H9 (cell line): ENCODE measurements around the gene EXOSC2. TPM values are rescaled to one million over a fixed set of nuclear protein-coding genes. Genes with fewer than 3 reads are reported as not detected.

Experiments
- DNase-seq: peaks from one replicate; pipeline ENCODE4 v3.0.0-alpha.2; 2017
- H2AFZ ChIP-seq: one replicate; pipeline ENCODE4 v1.6.1; 2013; ENCODE audit warnings: mild to moderate bottlenecking, low read length, control low read depth, moderate library complexity
- H2AK5ac ChIP-seq: 2 replicates; pipeline ENCODE4 v1.6.1; 2013; ENCODE audit warnings: low read length, control low read depth, mixed read lengths; ENCODE audit not compliant: insufficient read length
- H2BK120ac ChIP-seq: one replicate; pipeline ENCODE4 v1.6.1; 2013; ENCODE audit warnings: low read depth, mild to moderate bottlenecking, low read length, control low read depth, inconsistent platforms; ENCODE audit not compliant: poor library complexity, severe bottlenecking
- H2BK12ac ChIP-seq: 2 replicates; pipeline ENCODE4 v1.6.1; 2013; ENCODE audit warnings: low read length, control low read depth, mixed read lengths, low read depth; ENCODE audit not compliant: insufficient read length
- H2BK15ac ChIP-seq: 2 replicates; pipeline ENCODE4 v1.6.1; 2013; ENCODE audit warnings: low read depth, low read length, control low read depth
- H2BK20ac ChIP-seq: one replicate; pipeline ENCODE4 v1.6.1; 2013; ENCODE audit warnings: low read depth, mild to moderate bottlenecking, low read length, control low read depth, inconsistent platforms; ENCODE audit not compliant: poor library complexity, severe bottlenecking
- H2BK5ac ChIP-seq: 2 replicates; pipeline ENCODE4 v1.6.1; 2013; ENCODE audit warnings: low read length, control low read depth, mixed read lengths; ENCODE audit not compliant: insufficient read length
- H3K14ac ChIP-seq: 2 replicates; pipeline ENCODE4 v1.6.1; 2013; ENCODE audit warnings: low read length, control low read depth; ENCODE audit not compliant: insufficient read depth
- H3K18ac ChIP-seq: 2 replicates; pipeline ENCODE4 v1.6.1; 2013; ENCODE audit warnings: low read depth, mild to moderate bottlenecking, mixed read lengths, low read length, control low read depth; ENCODE audit not compliant: insufficient read length
- H3K23ac ChIP-seq: 2 replicates; pipeline ENCODE4 v1.6.1; 2013; ENCODE audit warnings: low read length, control low read depth, mixed read lengths, low read depth; ENCODE audit not compliant: insufficient read length
- H3K23me2 ChIP-seq: 2 replicates; pipeline ENCODE4 v1.6.1; 2013; ENCODE audit warnings: low read depth, mild to moderate bottlenecking, mixed read lengths, low read length, control low read depth; ENCODE audit not compliant: insufficient read length, poor library complexity, severe bottlenecking
- H3K27ac ChIP-seq: 2 replicates; pipeline ENCODE4 v1.5.1; 2013; ENCODE audit warnings: low read length, control low read depth, mixed read lengths, low read depth; ENCODE audit not compliant: insufficient read length
- H3K27me3 ChIP-seq: 2 replicates; pipeline ENCODE4 v1.6.1; 2013; ENCODE audit warnings: low read length, control low read depth, inconsistent platforms; ENCODE audit not compliant: insufficient read depth
- H3K4ac ChIP-seq: 2 replicates; pipeline ENCODE4 v1.6.1; 2013; ENCODE audit warnings: low read depth, mild to moderate bottlenecking, control low read depth, inconsistent platforms, low read length, moderate library complexity
- H3K4me1 ChIP-seq: 2 replicates; pipeline ENCODE4 v1.6.1; 2013; ENCODE audit warnings: low read length, control low read depth, inconsistent platforms; ENCODE audit not compliant: insufficient read depth
- H3K4me2 ChIP-seq: 2 replicates; pipeline ENCODE4 v1.6.1; 2013; ENCODE audit warnings: low read length, control low read depth, mixed read lengths; ENCODE audit not compliant: insufficient read length, insufficient read depth
- H3K56ac ChIP-seq: 2 replicates; pipeline ENCODE4 v1.6.1; 2013; ENCODE audit warnings: low read depth, mild to moderate bottlenecking, mixed read lengths, low read length, control low read depth; ENCODE audit not compliant: insufficient read length
- H3K79me1 ChIP-seq: 2 replicates; pipeline ENCODE4 v1.6.1; 2013; ENCODE audit warnings: low read depth, mild to moderate bottlenecking, moderate library complexity, low read length, control low read depth, inconsistent platforms; ENCODE audit not compliant: insufficient read depth, poor library complexity, severe bottlenecking
- H3K79me2 ChIP-seq: 2 replicates; pipeline ENCODE4 v1.6.1; 2013; ENCODE audit warnings: low read length, control low read depth, inconsistent platforms; ENCODE audit not compliant: insufficient read depth
- H3K9ac ChIP-seq: 2 replicates; pipeline ENCODE4 v1.6.1; 2013; ENCODE audit warnings: low read length, control low read depth, mixed read lengths; ENCODE audit not compliant: insufficient read length; ENCODE audit errors: extremely low read depth
- H3K9me3 ChIP-seq: one replicate; pipeline ENCODE4 v1.6.1; 2013; ENCODE audit warnings: low read depth, low read length, inconsistent platforms; ENCODE audit not compliant: control insufficient read depth
- H3T11ph ChIP-seq: one replicate; pipeline ENCODE4 v1.6.1; 2013; ENCODE audit warnings: mild to moderate bottlenecking, low read length, control low read depth, inconsistent platforms
- H4K20me1 ChIP-seq: one replicate; pipeline ENCODE4 v1.6.1; 2013; ENCODE audit not compliant: control insufficient read depth, insufficient read length, insufficient read depth
- H4K5ac ChIP-seq: 2 replicates; pipeline ENCODE4 v1.6.1; 2013; ENCODE audit warnings: low read depth, mild to moderate bottlenecking, mixed read lengths, low read length, control low read depth; ENCODE audit not compliant: insufficient read length
- H4K8ac ChIP-seq: replicated peaks from 2 replicates; pipeline ENCODE4 v1.6.1; 2013; ENCODE audit warnings: low read length, control low read depth, mixed read lengths, low read depth; ENCODE audit not compliant: insufficient read length
- H4K91ac ChIP-seq: 2 replicates; pipeline ENCODE4 v1.6.1; 2013; ENCODE audit warnings: low read depth, mild to moderate bottlenecking, moderate library complexity, mixed read lengths, low read length, control low read depth; ENCODE audit not compliant: insufficient read length
- H3K27ac Mint-ChIP-seq, 3 experiments: 2 replicates in 2 of 3; 3 replicates in 1 of 3; pipeline ENCODE4 v1.8.0; 2020 to 2021; ENCODE audit warnings: mixed read lengths in 3 of 3, mild to moderate bottlenecking in 1 of 3, moderate library complexity in 1 of 3
- H3K27me3 Mint-ChIP-seq: 2 replicates; pipeline ENCODE4 v1.8.0; 2021; ENCODE audit warnings: low read depth, mild to moderate bottlenecking, moderate library complexity, mixed read lengths
- H3K36me3 Mint-ChIP-seq, 3 experiments: 2 replicates in 2 of 3; 3 replicates in 1 of 3; pipeline ENCODE4 v1.8.0; 2020 to 2021; ENCODE audit warnings: low read depth in 3 of 3, mixed read lengths in 3 of 3; ENCODE audit not compliant: insufficient read depth in 1 of 3
- H3K4me1 Mint-ChIP-seq, 2 experiments: 2 replicates each; pipeline ENCODE4 v1.8.0; 2020; ENCODE audit warnings: mixed read lengths in 2 of 2
- H3K4me3 Mint-ChIP-seq, 2 experiments: 2 replicates in 1 of 2; 3 replicates in 1 of 2; pipeline ENCODE4 v1.8.0; 2020 to 2021; ENCODE audit warnings: mild to moderate bottlenecking in 2 of 2, mixed read lengths in 2 of 2, moderate library complexity in 1 of 2
- H3K9me3 Mint-ChIP-seq, 2 experiments: 2 replicates in 1 of 2; 3 replicates in 1 of 2; pipeline ENCODE4 v1.8.0; 2020; ENCODE audit warnings: mild to moderate bottlenecking in 2 of 2, mixed read lengths in 2 of 2, moderate library complexity in 1 of 2
- WGBS: extraction: QIAGEN DNeasy Blood & Tissue Kit; methylation state at CpG from one replicate; pipeline ENCODE4 v1.1.7; 2013; ENCODE audit warnings: missing lambda C conversion rate, low lambda C conversion rate, mixed read lengths; ENCODE audit not compliant: insufficient read length; ENCODE audit errors: extremely low coverage; 5-methylcytosine and 5-hydroxymethylcytosine counted together
- total RNA-seq: library from RNA; stranded (reverse); gene quantifications from 2 replicates; pipeline ENCODE4 v1.2.1, GENCODE V29; 2021
- TF ChIP-seq, protein P1 (sequence below): fragments of 200-600 bp; sonication (generic); conservative IDR thresholded peaks from 3 replicates; pipeline ENCODE4 v1.8.0; 2021; ENCODE audit warnings: antibody characterized with exemption, mild to moderate bottlenecking

Gene EXOSC2
- total RNA-seq, 1 experiment from 2014 or later, result 94.5 TPM

DNA sequence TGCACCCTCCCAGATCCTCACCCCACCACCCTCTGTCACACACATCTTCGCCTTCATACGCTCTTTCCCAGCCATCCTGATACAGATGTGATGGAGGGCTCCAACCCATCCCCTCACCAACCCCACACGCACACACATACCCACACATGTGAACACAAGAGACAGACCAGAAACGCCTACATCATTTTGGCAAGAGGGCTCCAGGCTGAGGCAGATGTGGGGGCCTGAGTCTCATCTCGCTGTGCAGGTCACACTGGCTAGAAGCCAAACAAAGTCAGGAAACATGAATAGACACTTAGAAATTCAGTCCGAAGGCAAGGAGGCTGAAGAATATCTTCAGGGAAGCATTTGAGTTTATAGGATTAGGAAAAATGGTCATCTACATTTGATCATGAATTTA, 22.9 kb upstream of the EXOSC2 start:
- H2BK5ac ChIP-seq, result no peak overlapping the region
- H3K4me1 Mint-ChIP-seq, result peaks cover 6 to 9% of the 10 kb centered on the region in 2 experiments
- peaks cover 72% of the 10 kb centered on the region for H3K27me3 Mint-ChIP-seq

More for the DNA sequence above, 22.9 kb upstream of the EXOSC2 start:
- H3K9me3 ChIP-seq, result no peaks in the 10 kb centered on the region
- no peak overlapping the region for H3K4me2 ChIP-seq
- no peak overlapping the region for H3K4ac ChIP-seq
- Mint-ChIP-seq H3K9me3 (no peaks in the 10 kb centered on the region; a peak in 2 of 5 replicates), H3K36me3 (no peaks in the 10 kb centered on the region), H3K4me3 (no peak overlapping the region), H3K27ac (no peak overlapping the region)
- no peak overlapping the region for H2BK20ac ChIP-seq
- H3K23me2 ChIP-seq, result no peaks in the 10 kb centered on the region
- no peak overlapping the region for H3K18ac ChIP-seq
- no peak overlapping the region for H2AK5ac ChIP-seq
- TF ChIP-seq, protein P1, sequence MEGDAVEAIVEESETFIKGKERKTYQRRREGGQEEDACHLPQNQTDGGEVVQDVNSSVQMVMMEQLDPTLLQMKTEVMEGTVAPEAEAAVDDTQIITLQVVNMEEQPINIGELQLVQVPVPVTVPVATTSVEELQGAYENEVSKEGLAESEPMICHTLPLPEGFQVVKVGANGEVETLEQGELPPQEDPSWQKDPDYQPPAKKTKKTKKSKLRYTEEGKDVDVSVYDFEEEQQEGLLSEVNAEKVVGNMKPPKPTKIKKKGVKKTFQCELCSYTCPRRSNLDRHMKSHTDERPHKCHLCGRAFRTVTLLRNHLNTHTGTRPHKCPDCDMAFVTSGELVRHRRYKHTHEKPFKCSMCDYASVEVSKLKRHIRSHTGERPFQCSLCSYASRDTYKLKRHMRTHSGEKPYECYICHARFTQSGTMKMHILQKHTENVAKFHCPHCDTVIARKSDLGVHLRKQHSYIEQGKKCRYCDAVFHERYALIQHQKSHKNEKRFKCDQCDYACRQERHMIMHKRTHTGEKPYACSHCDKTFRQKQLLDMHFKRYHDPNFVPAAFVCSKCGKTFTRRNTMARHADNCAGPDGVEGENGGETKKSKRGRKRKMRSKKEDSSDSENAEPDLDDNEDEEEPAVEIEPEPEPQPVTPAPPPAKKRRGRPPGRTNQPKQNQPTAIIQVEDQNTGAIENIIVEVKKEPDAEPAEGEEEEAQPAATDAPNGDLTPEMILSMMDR, result no peak
- no peak overlapping the region for H3K23ac ChIP-seq
- H2BK120ac ChIP-seq, result no peak overlapping the region
- H2BK15ac ChIP-seq, result no peak overlapping the region
- H4K8ac ChIP-seq, result no peak overlapping the region
- H4K91ac ChIP-seq, result no peak overlapping the region
- no CpG with 5 or more reads among the region's 6 CpGs for WGBS
- H3K27me3 ChIP-seq, result peaks cover 30% of the 10 kb centered on the region
- H2BK12ac ChIP-seq, result no peak overlapping the region
- H3K4me1 ChIP-seq, result no peaks in the 10 kb centered on the region; the same call in 1 of the 2 replicates
- no peak overlapping the region for H2AFZ ChIP-seq
- H3K9ac ChIP-seq, result no peak overlapping the region
- no peak overlapping the region for H3K27ac ChIP-seq
- H3K14ac ChIP-seq, result no peak overlapping the region
- H3K79me1 ChIP-seq, result no peaks in the 10 kb centered on the region
- no peaks in the 10 kb centered on the region for H4K20me1 ChIP-seq
- no peaks in the 10 kb centered on the region for H3K79me2 ChIP-seq
- H4K5ac ChIP-seq, result no peak overlapping the region
- H3T11ph ChIP-seq, result no peak overlapping the region
- no peak overlapping the region for H3K56ac ChIP-seq
- DNase-seq, result no peak
